Activated naive CD4-positive, alpha-beta T cell treated with anti-CD3 and anti-CD28 coated beads, Interleukin-2, amount 10 ng/mL, durations not matched to agents 7 days and 5 days (primary cell): ENCODE data around the gene HDAC3.

Experiments
- CTCF ChIA-PET: fragments of 350-600 bp; sonication (Branson Sonifier 250); formaldehyde crosslinking; loops from one replicate; lab custom pipeline; 2021; ENCODE audit warnings: antibody characterized with exemption; lab: Charles Lee
- DNase-seq: peaks from one replicate; pipeline ENCODE4 v3.0.0-alpha.2; 2020
- H3K27ac Mint-ChIP-seq: one replicate; pipeline ENCODE4 v1.8.0; 2021; ENCODE audit warnings: mild to moderate bottlenecking, moderate library complexity, mixed read lengths
- H3K27me3 Mint-ChIP-seq: one replicate; pipeline ENCODE4 v1.8.0; 2021; ENCODE audit warnings: mild to moderate bottlenecking, mixed read lengths
- H3K36me3 Mint-ChIP-seq: one replicate; pipeline ENCODE4 v1.8.0; 2021; ENCODE audit warnings: mixed read lengths
- H3K4me1 Mint-ChIP-seq: one replicate; pipeline ENCODE4 v1.8.0; 2021; ENCODE audit warnings: mixed read lengths
- H3K4me3 Mint-ChIP-seq: one replicate; pipeline ENCODE4 v1.8.0; 2021; ENCODE audit warnings: mild to moderate bottlenecking, moderate library complexity, mixed read lengths
- H3K9me3 Mint-ChIP-seq: one replicate; pipeline ENCODE4 v1.8.0; 2021; ENCODE audit warnings: mixed read lengths

HDAC3 gene

DNA sequence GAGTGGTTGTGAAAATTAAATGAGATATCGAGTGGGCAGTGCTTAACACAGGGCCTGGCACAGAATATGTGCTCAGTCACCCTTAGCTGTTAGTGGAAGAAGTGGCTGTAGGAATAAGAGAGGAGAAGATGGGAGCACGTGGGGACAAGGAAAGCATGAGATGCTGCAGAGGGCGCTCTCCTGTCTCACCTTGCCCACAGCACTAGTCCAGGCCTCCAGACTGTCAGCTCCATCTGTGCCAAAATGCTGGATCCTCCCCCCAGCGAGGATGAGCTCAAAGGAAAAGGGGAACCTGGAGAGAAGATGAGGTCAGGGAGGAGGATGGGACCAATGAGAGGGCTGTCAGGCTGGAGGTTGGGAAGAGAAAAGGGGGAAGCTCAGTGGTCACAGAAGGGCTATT lies 32.9 kb upstream of the HDAC3 start:
- Mint-ChIP-seq H3K36me3 (no peaks in the 10 kb centered on the region), H3K4me3 (no peak overlapping the region), H3K9me3 (no peaks in the 10 kb centered on the region), H3K4me1 (peaks cover 5% of the 10 kb centered on the region), H3K27ac (no peak overlapping the region), H3K27me3 (peaks cover 18% of the 10 kb centered on the region)
- CTCF ChIA-PET: interaction anchor here (0.8 to 4.0 kb wide), 12 partner anchors 9 to 300 kb away, joined by 3 to 26 read pairs (median 4); partner anchors contain the start of genes PCDH1 and RNF14
- no peak for DNase-seq

- H3K4me1 Mint-ChIP-seq: peaks cover 5% of the 10 kb centered on the region
- no peak overlapping the region for H3K27ac Mint-ChIP-seq
- no peaks in the 10 kb centered on the region for H3K36me3 Mint-ChIP-seq
- CTCF ChIA-PET: interaction anchor here (0.8 to 4.0 kb wide), 13 partner anchors 8 to 301 kb away, joined by 3 to 26 read pairs (median 4); partner anchors contain the start of genes PCDH1 and RNF14
- no peak for DNase-seq
- peaks cover 18% of the 10 kb centered on the region for H3K27me3 Mint-ChIP-seq
- no peak overlapping the region for H3K4me3 Mint-ChIP-seq
- H3K9me3 Mint-ChIP-seq: no peaks in the 10 kb centered on the region
Observed at GRCh38 chr5:141668601-141669265, 32.1 kb upstream of the HDAC3 start.

DNA sequence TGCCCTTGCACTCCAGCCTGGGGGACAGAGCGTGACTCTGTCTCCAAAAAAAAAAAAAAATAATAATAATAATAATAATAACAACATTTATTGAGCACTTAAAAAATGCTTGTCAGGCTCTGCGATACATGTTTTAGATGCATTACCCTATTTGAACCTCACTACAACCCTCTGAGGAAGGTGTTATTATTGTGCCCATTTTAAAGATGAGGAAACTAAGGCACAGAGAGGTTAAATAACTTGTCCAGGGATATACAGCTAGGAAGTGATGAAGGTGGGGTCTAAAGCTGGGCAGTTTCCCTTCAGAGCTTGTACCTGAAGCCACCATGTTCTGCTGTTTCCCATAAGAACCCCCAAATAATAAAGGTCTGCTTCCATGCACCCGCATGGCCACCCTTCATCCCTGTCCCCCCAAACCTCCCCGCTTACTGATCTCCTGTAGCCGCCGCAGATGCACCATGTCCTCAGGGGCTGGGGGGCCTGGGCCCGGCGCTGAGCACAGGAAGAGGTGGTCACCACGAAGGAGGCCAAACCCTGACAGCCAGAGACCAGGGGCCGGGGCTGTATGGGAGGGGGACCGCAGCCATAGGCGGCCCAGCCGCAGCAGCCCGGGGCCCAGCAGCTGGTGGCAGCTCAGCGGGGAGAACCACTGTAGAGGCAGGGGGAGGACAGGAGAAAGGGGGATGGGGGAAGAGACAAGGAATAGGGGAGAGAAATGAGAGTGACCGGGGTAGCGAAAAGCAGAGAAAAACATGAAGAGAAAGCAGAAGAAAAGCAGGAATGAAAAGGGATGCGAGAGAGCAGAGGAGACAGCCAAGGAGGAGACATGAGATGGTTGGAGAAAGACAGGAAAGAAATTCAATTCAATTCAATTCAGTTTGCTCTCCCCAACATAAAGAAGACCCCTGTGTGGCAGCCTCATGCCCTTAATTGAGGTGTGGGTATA lies 29.6 kb upstream of the HDAC3 start:
- Mint-ChIP-seq H3K36me3 (no peaks in the 10 kb centered on the region), H3K4me3 (no peak overlapping the region), H3K9me3 (no peaks in the 10 kb centered on the region), H3K27me3 (peaks cover 24% of the 10 kb centered on the region), H3K4me1 (peaks cover 5% of the 10 kb centered on the region), H3K27ac (no peak overlapping the region)
- CTCF ChIA-PET: interaction anchor here (1.4 to 3.9 kb wide), 9 partner anchors 18 to 294 kb away, joined by 3 to 28 read pairs (median 11); partner anchors contain the start of gene PCDH1
- no peak for DNase-seq

- CTCF ChIA-PET: interaction anchor here (0.6 to 3.9 kb wide), 24 partner anchors 8 to 296 kb away, joined by 3 to 28 read pairs (median 5); partner anchors contain the start of genes DIAPH1, FCHSD1 and PCDH1
Observed at GRCh38 chr5:141664733-141665461, 28.2 kb upstream of the HDAC3 start.

GRCh38 chr5:141663506-141663905 lies 26.9 kb upstream of the HDAC3 start:
- Mint-ChIP-seq H3K4me3 (no peak overlapping the region), H3K27ac (no peak overlapping the region), H3K9me3 (no peaks in the 10 kb centered on the region), H3K27me3 (peaks cover 30% of the 10 kb centered on the region), H3K36me3 (no peaks in the 10 kb centered on the region), H3K4me1 (peaks cover 5% of the 10 kb centered on the region)
- CTCF ChIA-PET: interaction anchor here (0.8 to 3.9 kb wide), 7 partner anchors 10 to 298 kb away, joined by 3 to 28 read pairs (median 11); partner anchors contain the start of gene PCDH1
- no peak for DNase-seq

More at GRCh38 chr5:141664733-141665461, 28.2 kb upstream of the HDAC3 start:
- Mint-ChIP-seq H3K27me3 (peaks cover 19% of the 10 kb centered on the region), H3K4me1 (peaks cover 5% of the 10 kb centered on the region), H3K4me3 (no peak overlapping the region), H3K27ac (no peak overlapping the region), H3K9me3 (no peaks in the 10 kb centered on the region), H3K36me3 (no peaks in the 10 kb centered on the region)
- DNase-seq: peak; percentile 84

- Mint-ChIP-seq H3K9me3 (no peaks in the 10 kb centered on the region), H3K27ac (no peak overlapping the region), H3K4me1 (peaks cover 5% of the 10 kb centered on the region), H3K4me3 (no peak overlapping the region), H3K36me3 (no peaks in the 10 kb centered on the region), H3K27me3 (peaks cover 34% of the 10 kb centered on the region)
- no peak for DNase-seq
- CTCF ChIA-PET: interaction anchor here (1.1 to 1.2 kb wide), 2 partner anchors 8 to 70 kb away, joined by 3 to 4 read pairs; no protein-coding TSS in a partner anchor
Observed at GRCh38 chr5:141662028-141662427, 25.4 kb upstream of the HDAC3 start.

GRCh38 chr5:141657937-141658545 lies 21.4 kb upstream of the HDAC3 start:
- DNase-seq: no peak
- CTCF ChIA-PET: interaction anchor here (1.5 kb wide), 1 partner anchor 303 kb away, joined by 5 read pairs; no protein-coding TSS in a partner anchor
- no peaks in the 10 kb centered on the region for H3K4me1 Mint-ChIP-seq

DNA sequence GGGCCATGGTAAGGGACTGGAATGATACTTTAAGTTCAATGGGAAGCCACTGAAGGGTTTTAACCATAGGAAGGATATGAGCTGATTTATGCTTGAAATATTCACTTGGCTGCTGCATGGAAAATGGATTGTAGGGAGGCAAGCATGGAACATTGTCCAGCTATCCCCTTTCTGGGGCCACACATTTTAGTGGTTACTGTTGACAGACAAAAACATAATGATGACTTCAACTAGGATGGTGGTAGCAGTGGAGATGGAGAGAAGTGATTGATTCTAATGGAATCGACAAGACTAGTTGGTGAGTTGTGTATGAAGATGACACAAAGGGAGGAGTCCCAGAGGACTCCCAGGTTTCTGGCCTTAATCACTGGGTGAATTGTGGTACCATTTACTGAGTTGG lies 20.8 kb upstream of the HDAC3 start:
- H3K36me3 Mint-ChIP-seq: no peaks in the 10 kb centered on the region
- no peak overlapping the region for H3K4me3 Mint-ChIP-seq
- CTCF ChIA-PET: interaction anchor here (1.1 to 1.5 kb wide), 2 partner anchors 12 to 304 kb away, joined by 4 to 5 read pairs; no protein-coding TSS in a partner anchor
- H3K27ac Mint-ChIP-seq: no peak overlapping the region
- no peak for DNase-seq
- no peaks in the 10 kb centered on the region for H3K9me3 Mint-ChIP-seq
- peaks cover 2% of the 10 kb centered on the region for H3K4me1 Mint-ChIP-seq
- peaks cover 50% of the 10 kb centered on the region for H3K27me3 Mint-ChIP-seq

More at GRCh38 chr5:141657937-141658545, 21.4 kb upstream of the HDAC3 start:
- H3K27ac Mint-ChIP-seq: no peak overlapping the region
- peaks cover 44% of the 10 kb centered on the region for H3K27me3 Mint-ChIP-seq
- no peak overlapping the region for H3K4me3 Mint-ChIP-seq
- no peaks in the 10 kb centered on the region for H3K36me3 Mint-ChIP-seq
- no peaks in the 10 kb centered on the region for H3K9me3 Mint-ChIP-seq

GRCh38 chr5:141656396-141656795 lies 19.7 kb upstream of the HDAC3 start:
- CTCF ChIA-PET: interaction anchor here (1.1 to 1.5 kb wide), 2 partner anchors 9 to 13 kb away, joined by 4 to 5 read pairs; no protein-coding TSS in a partner anchor
- no peaks in the 10 kb centered on the region for H3K9me3 Mint-ChIP-seq
- peaks cover 44% of the 10 kb centered on the region for H3K27me3 Mint-ChIP-seq
- H3K36me3 Mint-ChIP-seq: no peaks in the 10 kb centered on the region
- H3K27ac Mint-ChIP-seq: no peak overlapping the region
- DNase-seq: peak; percentile 8
- peaks cover 11% of the 10 kb centered on the region for H3K4me1 Mint-ChIP-seq
- no peak overlapping the region for H3K4me3 Mint-ChIP-seq

- DNase-seq: peak; percentile 5
- peak overlapping the region; percentile 11 for H3K27ac Mint-ChIP-seq
- H3K4me3 Mint-ChIP-seq: no peak overlapping the region
- peaks cover 44% of the 10 kb centered on the region for H3K27me3 Mint-ChIP-seq
- CTCF ChIA-PET: interaction anchor here (1.5 to 1.9 kb wide), 2 partner anchors 10 to 63 kb away, joined by 3 to 8 read pairs; no protein-coding TSS in a partner anchor
- H3K36me3 Mint-ChIP-seq: no peaks in the 10 kb centered on the region
- H3K9me3 Mint-ChIP-seq: no peaks in the 10 kb centered on the region
- H3K4me1 Mint-ChIP-seq: peaks cover 23% of the 10 kb centered on the region
Observed at GRCh38 chr5:141655020-141655419, 18.4 kb upstream of the HDAC3 start.

- H3K4me1 Mint-ChIP-seq: peaks cover 29% of the 10 kb centered on the region
- no peak overlapping the region for H3K4me3 Mint-ChIP-seq
- peaks cover 3% of the 10 kb centered on the region for H3K36me3 Mint-ChIP-seq
- peaks cover 39% of the 10 kb centered on the region for H3K27me3 Mint-ChIP-seq
- DNase-seq: no peak
- CTCF ChIA-PET: interaction anchor here (1.4 to 1.9 kb wide), 3 partner anchors 8 to 62 kb away, joined by 3 to 8 read pairs (median 3); no protein-coding TSS in a partner anchor
- H3K27ac Mint-ChIP-seq: no peak overlapping the region
- no peaks in the 10 kb centered on the region for H3K9me3 Mint-ChIP-seq
Observed at GRCh38 chr5:141654298-141654697, 17.6 kb upstream of the HDAC3 start.

GRCh38 chr5:141651728-141652105 lies 15.1 kb upstream of the HDAC3 start:
- DNase-seq: peak; percentile 15
- no peaks in the 10 kb centered on the region for H3K9me3 Mint-ChIP-seq

More at GRCh38 chr5:141651728-141652105, 15.1 kb upstream of the HDAC3 start:
- Mint-ChIP-seq H3K27ac (peak overlapping the region; percentile 4), H3K36me3 (peaks cover 4% of the 10 kb centered on the region), H3K4me3 (peak overlapping the region; percentile 89), H3K27me3 (peaks cover 30% of the 10 kb centered on the region), H3K4me1 (peaks cover 36% of the 10 kb centered on the region)
- CTCF ChIA-PET: interaction anchor here (1.0 kb wide), 2 partner anchors 13 to 14 kb away, joined by 3 to 4 read pairs; no protein-coding TSS in a partner anchor
